ENCODE results near the gene GRN.
"Not testable (repeated sequence)": the region's sequence is repeated elsewhere in the genome, so short reads cannot be mapped to it uniquely, and the experiment has no call there.

- not testable (repeated sequence) for TF ChIP-seq CTCF (IDR thresholded peaks at IDR 0.05; ENCODE audit: extremely low read depth in 1 of 2, insufficient read depth in 1 of 2, low read depth in 1 of 2, low read length in 2 of 2); EZH2 (IDR thresholded peaks at IDR 0.05; ENCODE audit: borderline replicate concordance, low read depth, low read length, severe bottlenecking); FOS (IDR thresholded peaks at IDR 0.05; ENCODE audit: borderline replicate concordance, insufficient read depth, low read length); POLR2AphosphoS5 (IDR thresholded peaks at IDR 0.05; ENCODE audit: insufficient read depth, low read depth, low read length); POLR2A (IDR thresholded peaks at IDR 0.05; ENCODE audit: low read depth, low read length)
Observed at GRCh38 chr17:44394112-44394511, 49.0 kb downstream of the GRN start.

Measured in endothelial cell of umbilical vein (primary cell).